ENCODE results near the gene HEBP1. TPM values are rescaled to one million over a fixed set of nuclear protein-coding genes. Genes with fewer than 3 reads are reported as not detected.

The HEBP1 gene
- total RNA-seq, 1 donor from 2014 or later = 13.0 TPM

DNA sequence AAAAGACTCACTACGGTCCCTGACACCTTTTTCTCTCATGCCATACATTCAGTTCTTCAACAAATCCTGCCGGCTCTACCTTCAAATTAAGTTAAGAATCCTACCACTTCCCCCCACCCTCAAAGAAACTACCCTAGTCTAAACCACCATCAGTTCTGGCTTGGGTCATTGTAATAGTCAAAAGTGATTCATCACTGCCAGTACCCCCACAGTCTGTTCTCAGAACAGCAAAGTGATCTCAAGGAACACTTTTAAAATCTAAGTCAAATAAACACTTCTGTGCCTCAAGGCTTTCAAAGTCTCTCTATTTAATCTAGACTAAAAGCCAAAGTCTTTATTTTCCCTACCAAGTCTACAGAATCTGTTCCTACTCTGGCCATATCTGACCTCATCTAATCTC, 32.1 kb upstream of the HEBP1 start:
- H3K4me3 ChIP-seq (ENCODE audit: low read depth, low read length) = no peak overlapping the region
- no peak for DNase-seq (ENCODE audit: low read depth)
- TF ChIP-seq, protein P1, sequence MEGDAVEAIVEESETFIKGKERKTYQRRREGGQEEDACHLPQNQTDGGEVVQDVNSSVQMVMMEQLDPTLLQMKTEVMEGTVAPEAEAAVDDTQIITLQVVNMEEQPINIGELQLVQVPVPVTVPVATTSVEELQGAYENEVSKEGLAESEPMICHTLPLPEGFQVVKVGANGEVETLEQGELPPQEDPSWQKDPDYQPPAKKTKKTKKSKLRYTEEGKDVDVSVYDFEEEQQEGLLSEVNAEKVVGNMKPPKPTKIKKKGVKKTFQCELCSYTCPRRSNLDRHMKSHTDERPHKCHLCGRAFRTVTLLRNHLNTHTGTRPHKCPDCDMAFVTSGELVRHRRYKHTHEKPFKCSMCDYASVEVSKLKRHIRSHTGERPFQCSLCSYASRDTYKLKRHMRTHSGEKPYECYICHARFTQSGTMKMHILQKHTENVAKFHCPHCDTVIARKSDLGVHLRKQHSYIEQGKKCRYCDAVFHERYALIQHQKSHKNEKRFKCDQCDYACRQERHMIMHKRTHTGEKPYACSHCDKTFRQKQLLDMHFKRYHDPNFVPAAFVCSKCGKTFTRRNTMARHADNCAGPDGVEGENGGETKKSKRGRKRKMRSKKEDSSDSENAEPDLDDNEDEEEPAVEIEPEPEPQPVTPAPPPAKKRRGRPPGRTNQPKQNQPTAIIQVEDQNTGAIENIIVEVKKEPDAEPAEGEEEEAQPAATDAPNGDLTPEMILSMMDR (conservative IDR thresholded peaks at IDR 0.05; ENCODE audit: low read depth, low read length) = no peak

DNA sequence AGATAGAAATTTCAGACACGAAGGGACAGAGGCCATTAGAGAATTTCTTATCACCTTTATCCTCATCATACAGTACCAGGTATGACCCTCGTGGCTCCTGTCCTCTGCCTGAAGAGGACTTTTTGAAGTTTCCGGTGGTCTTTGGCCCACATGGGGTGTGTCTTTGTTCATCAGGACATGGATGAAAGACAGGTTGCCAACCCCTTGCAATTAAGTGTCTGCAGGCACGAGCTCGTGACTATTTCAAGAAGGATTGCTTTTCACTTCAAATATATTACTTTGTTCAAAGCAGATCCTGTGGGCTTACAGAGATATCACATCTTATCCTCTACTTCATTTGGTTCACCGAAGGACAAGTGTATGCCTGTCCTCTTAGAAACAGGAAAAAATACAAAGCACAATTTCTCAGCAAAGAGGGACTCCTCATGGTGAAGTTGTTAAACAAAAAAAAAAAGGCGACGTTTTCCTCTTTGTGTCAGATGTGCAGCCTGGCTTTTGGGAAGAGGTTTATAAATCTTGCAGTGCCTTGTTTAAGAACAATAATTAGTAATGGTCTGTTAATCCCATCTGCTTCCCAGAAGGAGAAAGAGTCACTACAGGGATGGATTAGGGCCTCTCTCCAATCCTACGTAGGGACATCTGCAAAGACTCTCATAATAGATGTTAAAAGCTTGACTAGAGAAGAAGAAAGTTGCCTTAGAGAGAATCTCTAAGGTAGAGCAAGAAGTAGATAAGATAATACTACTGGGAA, 30.7 kb upstream of the HEBP1 start:
- no peak for DNase-seq (ENCODE audit: low read depth)
- TF ChIP-seq, protein P1 (conservative IDR thresholded peaks at IDR 0.05; ENCODE audit: low read depth, low read length) = no peak
- no peak overlapping the region for H3K4me3 ChIP-seq (ENCODE audit: low read depth, low read length)

DNA sequence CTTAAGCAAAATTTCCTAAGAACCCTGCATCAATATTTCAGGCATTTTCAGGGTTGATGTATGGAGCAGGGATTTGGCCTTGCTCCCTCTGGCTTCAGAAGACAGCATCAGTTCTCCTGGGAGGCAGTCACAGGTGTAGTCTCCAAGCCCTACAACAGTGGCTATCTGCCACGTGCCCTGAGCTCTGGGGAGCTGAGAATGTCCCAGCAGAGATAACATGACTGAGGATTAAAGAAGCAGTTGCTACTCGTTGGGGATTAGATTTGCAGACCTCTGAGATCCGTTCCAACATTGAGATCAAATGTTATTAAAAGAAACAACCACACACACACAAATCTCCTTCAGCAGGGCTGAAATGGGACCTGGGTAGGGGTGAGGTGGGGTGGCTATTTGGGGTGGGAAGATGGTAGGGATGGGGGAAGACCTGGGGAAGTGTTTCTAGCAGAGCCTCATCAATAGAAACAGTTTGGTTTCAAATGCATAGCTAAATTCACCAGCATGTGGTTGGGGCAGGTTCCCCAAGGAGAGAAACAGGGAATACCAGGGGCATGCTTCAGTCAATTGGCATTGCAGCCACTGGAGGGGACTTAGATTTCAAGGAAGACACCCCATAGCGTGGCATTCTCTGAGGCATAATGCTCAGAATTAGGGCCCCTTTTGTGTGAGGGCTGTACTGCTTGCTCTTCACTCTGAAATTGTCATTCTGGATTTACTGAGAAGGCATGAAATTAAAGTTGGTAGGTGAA, 28.9 kb upstream of the HEBP1 start:
- TF ChIP-seq, protein P1 (conservative IDR thresholded peaks at IDR 0.05; ENCODE audit: low read depth, low read length) = no peak
- DNase-seq (ENCODE audit: low read depth) = no peak
- H3K4me3 ChIP-seq (ENCODE audit: low read depth, low read length) = no peak overlapping the region

DNA sequence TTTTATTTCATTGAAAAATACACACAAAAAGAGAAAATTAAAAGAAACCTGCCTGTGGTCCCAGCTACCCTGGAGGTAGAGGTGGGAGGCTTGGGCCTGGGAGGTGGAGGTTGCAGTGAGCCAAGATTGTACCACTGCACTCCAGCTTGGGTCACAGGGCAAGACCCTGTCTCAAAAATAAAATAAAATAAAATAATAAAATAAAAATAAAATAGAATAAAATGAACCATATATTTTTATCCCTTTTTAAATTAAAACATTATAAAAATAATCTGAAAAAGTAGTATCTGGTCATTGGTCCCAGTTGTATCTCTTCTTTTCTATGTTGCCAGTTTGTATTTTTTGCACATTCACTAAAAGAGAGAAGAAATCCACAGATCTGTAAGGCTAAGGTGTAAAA, 27.4 kb upstream of the HEBP1 start:
- DNase-seq (ENCODE audit: low read depth) = no peak
- TF ChIP-seq, protein P1 (conservative IDR thresholded peaks at IDR 0.05; ENCODE audit: low read depth, low read length) = no peak
- no peak overlapping the region for H3K4me3 ChIP-seq (ENCODE audit: low read depth, low read length)

DNA sequence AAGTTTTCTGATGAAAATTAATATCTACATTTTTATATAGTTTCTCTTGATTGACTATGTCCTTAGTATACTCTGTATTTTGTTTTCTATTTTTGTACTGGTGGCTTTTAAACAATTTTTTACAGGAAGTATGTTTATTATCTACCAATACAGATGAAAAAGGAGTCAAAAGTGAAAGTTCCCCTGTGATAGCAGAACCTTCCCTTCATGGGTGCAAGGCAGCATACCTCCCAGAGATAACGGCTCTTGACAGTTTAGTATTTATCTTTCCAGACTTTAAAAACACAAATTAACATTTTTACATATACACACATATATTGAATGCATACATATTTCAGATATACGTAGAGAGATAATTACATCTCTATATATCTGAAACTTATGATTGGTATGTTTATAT, 27.0 kb upstream of the HEBP1 start:
- H3K4me3 ChIP-seq (ENCODE audit: low read depth, low read length) = no peak overlapping the region
- TF ChIP-seq, protein P1 (conservative IDR thresholded peaks at IDR 0.05; ENCODE audit: low read depth, low read length) = no peak
- no peak for DNase-seq (ENCODE audit: low read depth)

DNA sequence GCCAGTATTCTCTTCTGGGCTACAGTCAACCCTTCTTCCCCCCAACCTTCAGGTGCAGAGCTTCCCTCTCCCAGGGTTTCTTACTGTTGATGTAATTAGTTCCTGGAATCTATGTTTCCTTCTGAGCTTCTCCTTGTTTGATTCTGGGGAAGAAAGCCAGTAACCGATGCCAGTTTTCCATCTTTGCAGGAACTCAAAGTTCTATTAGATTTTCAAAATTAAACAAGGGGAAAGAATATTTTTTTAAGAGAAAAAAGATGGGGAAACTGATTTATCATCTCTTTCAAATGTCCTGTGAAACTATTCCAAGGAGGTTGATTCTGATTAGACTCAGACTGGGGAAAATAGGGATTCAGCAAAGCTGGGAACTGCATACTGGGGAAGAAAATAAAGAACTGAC, 26.2 kb upstream of the HEBP1 start:
- H3K4me3 ChIP-seq (ENCODE audit: low read depth, low read length) = no peak overlapping the region
- TF ChIP-seq, protein P1 (conservative IDR thresholded peaks at IDR 0.05; ENCODE audit: low read depth, low read length) = no peak
- DNase-seq (ENCODE audit: low read depth) = no peak

Measured in epithelial cell of proximal tubule (primary cell).